Stomach smooth muscle (tissue), 2 donors: ENCODE data around the gene RNF43.

Source experiments
- H3K27ac ChIP-seq: one replicate; pipeline ENCODE4 v1.7.0; 2013; ENCODE audit warnings: mild to moderate bottlenecking, low read length, inconsistent platforms
- H3K27me3 ChIP-seq, 2 donors: one replicate each; pipeline ENCODE4 v1.7.0; 2013; ENCODE audit warnings: low read length in 2 of 2; ENCODE audit not compliant: insufficient read depth in 2 of 2, control insufficient read depth in 1 of 2
- H3K36me3 ChIP-seq, 2 donors: one replicate each; pipeline ENCODE4 v1.7.0; 2013; ENCODE audit warnings: low read length in 2 of 2; ENCODE audit not compliant: control insufficient read depth in 2 of 2, insufficient read depth in 2 of 2
- H3K4me1 ChIP-seq: one replicate; pipeline ENCODE4 v1.7.0; 2013; ENCODE audit warnings: low read length; ENCODE audit not compliant: control insufficient read depth, insufficient read depth
- H3K4me3 ChIP-seq, 2 donors: one replicate each; pipeline ENCODE4 v1.7.0; 2013; ENCODE audit warnings: low read length in 2 of 2
- H3K9ac ChIP-seq, 2 donors: one replicate each; pipeline ENCODE4 v1.7.0; 2013; ENCODE audit warnings: low read length in 2 of 2, mild to moderate bottlenecking in 1 of 2
- H3K9me3 ChIP-seq, 2 donors: one replicate each; pipeline ENCODE4 v1.7.0; 2013; ENCODE audit warnings: low read length in 2 of 2; ENCODE audit not compliant: control insufficient read depth in 2 of 2
- donor health status: healthy.
- donor health status: Pancreatic carcinoma.

Gene RNF43

GRCh38 chr17:58417300-58418092 lies at the start of gene RNF43:
RNF43 (minus strand) TSS chr17:58417534; CDS start chr17:58415577, 1,957 bp downstream.
- Histone ChIP-seq H3K9ac (peak within 1 kb of the TSS; percentile 14 to 43), H3K36me3 (no peaks in the 10 kb centered on the region), H3K27me3 (peaks cover 0 to 3% of the 10 kb centered on the region in 2 donors), H3K4me1 (no peaks in the 10 kb centered on the region), H3K9me3 (no peaks in the 10 kb centered on the region), H3K4me3 (peak within 1 kb of the TSS; percentile 54 to 69), H3K27ac (no peak within 1 kb of the TSS)

- H3K4me3 ChIP-seq: no peak overlapping the region
- no peaks in the 10 kb centered on the region for H3K4me1 ChIP-seq
- no peaks in the 10 kb centered on the region for H3K9me3 ChIP-seq
- no peak overlapping the region for H3K27ac ChIP-seq
- no peaks in the 10 kb centered on the region for H3K36me3 ChIP-seq
- no peaks in the 10 kb centered on the region for H3K27me3 ChIP-seq
- H3K9ac ChIP-seq: no peak overlapping the region
Observed at GRCh38 chr17:58455491-58455890, 38.2 kb upstream of the RNF43 start.

- no peak overlapping the region for H3K4me3 ChIP-seq
- H3K27ac ChIP-seq: no peak overlapping the region
- H3K27me3 ChIP-seq: no peaks in the 10 kb centered on the region
- H3K9ac ChIP-seq: no peak overlapping the region
- no peaks in the 10 kb centered on the region for H3K36me3 ChIP-seq
- H3K4me1 ChIP-seq: no peaks in the 10 kb centered on the region
- H3K9me3 ChIP-seq: no peaks in the 10 kb centered on the region
Observed at GRCh38 chr17:58452738-58453137, 35.4 kb upstream of the RNF43 start.

- Histone ChIP-seq H3K9me3 (no peaks in the 10 kb centered on the region), H3K4me1 (no peaks in the 10 kb centered on the region), H3K27me3 (no peaks in the 10 kb centered on the region), H3K27ac (no peak overlapping the region), H3K9ac (no peak overlapping the region), H3K36me3 (no peaks in the 10 kb centered on the region), H3K4me3 (no peak overlapping the region)
Observed at GRCh38 chr17:58447039-58447975, 30.0 kb upstream of the RNF43 start.

- H3K27me3 ChIP-seq: no peaks in the 10 kb centered on the region
- no peaks in the 10 kb centered on the region for H3K4me1 ChIP-seq
- no peaks in the 10 kb centered on the region for H3K36me3 ChIP-seq
- H3K9me3 ChIP-seq: no peaks in the 10 kb centered on the region
- no peak overlapping the region for H3K4me3 ChIP-seq
- H3K9ac ChIP-seq: no peak overlapping the region
- no peak overlapping the region for H3K27ac ChIP-seq
Observed at GRCh38 chr17:58446086-58446485, 28.8 kb upstream of the RNF43 start.

- Histone ChIP-seq H3K9me3 (no peaks in the 10 kb centered on the region), H3K9ac (no peak overlapping the region), H3K36me3 (no peaks in the 10 kb centered on the region), H3K27me3 (no peaks in the 10 kb centered on the region), H3K4me3 (no peak overlapping the region), H3K27ac (no peak overlapping the region), H3K4me1 (no peaks in the 10 kb centered on the region)
Observed at GRCh38 chr17:58436805-58437239, 19.5 kb upstream of the RNF43 start.

GRCh38 chr17:58436245-58436644 lies 18.9 kb upstream of the RNF43 start:
- H3K4me3 ChIP-seq: no peak overlapping the region
- H3K4me1 ChIP-seq: no peaks in the 10 kb centered on the region
- no peaks in the 10 kb centered on the region for H3K9me3 ChIP-seq

GRCh38 chr17:58432806-58433573 lies 15.7 kb upstream of the RNF43 start:
- Histone ChIP-seq H3K9me3 (no peaks in the 10 kb centered on the region), H3K4me1 (no peaks in the 10 kb centered on the region), H3K4me3 (no peak overlapping the region), H3K27ac (no peak overlapping the region), H3K27me3 (no peaks in the 10 kb centered on the region), H3K36me3 (no peaks in the 10 kb centered on the region), H3K9ac (no peak overlapping the region)

More at GRCh38 chr17:58436245-58436644, 18.9 kb upstream of the RNF43 start:
- Histone ChIP-seq H3K27ac (no peak overlapping the region), H3K9ac (no peak overlapping the region), H3K27me3 (no peaks in the 10 kb centered on the region), H3K36me3 (no peaks in the 10 kb centered on the region)

GRCh38 chr17:58427807-58428206 lies 10.5 kb upstream of the RNF43 start:
- H3K9me3 ChIP-seq: no peaks in the 10 kb centered on the region
- no peaks in the 10 kb centered on the region for H3K4me1 ChIP-seq
- H3K36me3 ChIP-seq: no peaks in the 10 kb centered on the region
- no peak overlapping the region for H3K27ac ChIP-seq
- H3K27me3 ChIP-seq: peaks cover 0 to 2% of the 10 kb centered on the region in 2 donors
- H3K4me3 ChIP-seq: no peak overlapping the region
- H3K9ac ChIP-seq: no peak overlapping the region

GRCh38 chr17:58421711-58422110 lies 4.4 kb upstream of the RNF43 start:
- Histone ChIP-seq H3K4me1 (no peaks in the 10 kb centered on the region), H3K4me3 (no peak overlapping the region), H3K9ac (no peak overlapping the region), H3K27me3 (peaks cover 0 to 4% of the 10 kb centered on the region in 2 donors), H3K27ac (no peak overlapping the region), H3K9me3 (no peaks in the 10 kb centered on the region), H3K36me3 (no peaks in the 10 kb centered on the region)
